ENCODE data around the gene PSORS1C1. TPM values are rescaled to one million over a fixed set of nuclear protein-coding genes. Genes with fewer than 3 reads are reported as not detected.
"Not testable (repeated sequence)": the region's sequence is repeated elsewhere in the genome, so short reads cannot be mapped to it uniquely, and the experiment has no call there.

The PSORS1C1 gene
- total RNA-seq, 1 donor: 2.2 TPM

- no peaks in the 10 kb centered on the region for H3K9me3 ChIP-seq (ENCODE audit: low read depth, low read length)
- no peak for DNase-seq (ENCODE audit: insufficient read length, low spot score, missing footprints)
- no peaks in the 10 kb centered on the region for H3K27me3 ChIP-seq (ENCODE audit: insufficient read depth, low read length)
- no peaks in the 10 kb centered on the region for H3K79me2 ChIP-seq (ENCODE audit: insufficient read depth, low read length)
- no peaks in the 10 kb centered on the region for H4K20me1 ChIP-seq (ENCODE audit: insufficient read depth, low read length)
- no peak overlapping the region for H3K4me3 ChIP-seq (ENCODE audit: insufficient read depth, low read length)
- TF ChIP-seq CTCF (IDR thresholded peaks at IDR 0.05; ENCODE audit: extremely low read depth, low read depth, low read length): no peak
- H2AFZ ChIP-seq (ENCODE audit: low read length): no peak overlapping the region
- H3K36me3 ChIP-seq (ENCODE audit: insufficient read depth, low read length): peaks cover 10% of the 10 kb centered on the region
- no peak overlapping the region for H3K4me2 ChIP-seq (ENCODE audit: insufficient read depth, low read length)
- no peaks in the 10 kb centered on the region for H3K4me1 ChIP-seq (ENCODE audit: insufficient read depth, low read length)
- no peak overlapping the region for H3K27ac ChIP-seq (ENCODE audit: low read depth, low read length)
Measured at GRCh38 chr6:31165986-31166385, 51.4 kb downstream of the PSORS1C1 start.

- Histone ChIP-seq H3K36me3 (ENCODE audit: insufficient read depth, low read length) (no peaks in the 10 kb centered on the region), H3K9me3 (ENCODE audit: low read depth, low read length) (no peaks in the 10 kb centered on the region), H3K27me3 (ENCODE audit: insufficient read depth, low read length) (no peaks in the 10 kb centered on the region), H2AFZ (ENCODE audit: low read length) (no peak overlapping the region), H3K4me2 (ENCODE audit: insufficient read depth, low read length) (no peak overlapping the region), H3K27ac (ENCODE audit: low read depth, low read length) (no peak overlapping the region), H4K20me1 (ENCODE audit: insufficient read depth, low read length) (no peaks in the 10 kb centered on the region), H3K4me3 (ENCODE audit: insufficient read depth, low read length) (no peak overlapping the region), H3K4me1 (ENCODE audit: insufficient read depth, low read length) (no peaks in the 10 kb centered on the region), H3K79me2 (ENCODE audit: insufficient read depth, low read length) (no peaks in the 10 kb centered on the region)
- no peak for TF ChIP-seq CTCF (IDR thresholded peaks at IDR 0.05; ENCODE audit: extremely low read depth, low read depth, low read length)
- no peak for DNase-seq (ENCODE audit: insufficient read length, low spot score, missing footprints)
Measured at GRCh38 chr6:31168606-31169005, 54.0 kb downstream of the PSORS1C1 start.

- TF ChIP-seq CTCF (IDR thresholded peaks at IDR 0.05; ENCODE audit: extremely low read depth, low read depth, low read length): no peak
- DNase-seq (ENCODE audit: insufficient read length, low spot score, missing footprints): no peak
- Histone ChIP-seq H3K27ac (ENCODE audit: low read depth, low read length) (no peak overlapping the region), H2AFZ (ENCODE audit: low read length) (no peak overlapping the region), H3K4me2 (ENCODE audit: insufficient read depth, low read length) (no peak overlapping the region), H3K4me3 (ENCODE audit: insufficient read depth, low read length) (no peak overlapping the region), H3K9me3 (ENCODE audit: low read depth, low read length) (no peaks in the 10 kb centered on the region), H4K20me1 (ENCODE audit: insufficient read depth, low read length) (no peaks in the 10 kb centered on the region), H3K79me2 (ENCODE audit: insufficient read depth, low read length) (no peaks in the 10 kb centered on the region), H3K27me3 (ENCODE audit: insufficient read depth, low read length) (no peaks in the 10 kb centered on the region), H3K36me3 (ENCODE audit: insufficient read depth, low read length) (no peaks in the 10 kb centered on the region), H3K4me1 (ENCODE audit: insufficient read depth, low read length) (no peaks in the 10 kb centered on the region)
Measured at GRCh38 chr6:31169123-31169857, 54.7 kb downstream of the PSORS1C1 start.

- not testable (repeated sequence) for H3K27ac ChIP-seq (ENCODE audit: low read depth, low read length); H2AFZ ChIP-seq (ENCODE audit: low read length); H3K36me3 ChIP-seq (ENCODE audit: insufficient read depth, low read length); H3K4me1 ChIP-seq (ENCODE audit: insufficient read depth, low read length); H3K9me3 ChIP-seq (ENCODE audit: low read depth, low read length); H3K4me2 ChIP-seq (ENCODE audit: insufficient read depth, low read length); H4K20me1 ChIP-seq (ENCODE audit: insufficient read depth, low read length); H3K4me3 ChIP-seq (ENCODE audit: insufficient read depth, low read length); DNase-seq (ENCODE audit: insufficient read length, low spot score, missing footprints); H3K27me3 ChIP-seq (ENCODE audit: insufficient read depth, low read length); H3K79me2 ChIP-seq (ENCODE audit: insufficient read depth, low read length)
Measured at GRCh38 chr6:31169858-31170599, 55.4 kb downstream of the PSORS1C1 start.
